ENCODE data around the gene SPR. TPM values are rescaled to one million over a fixed set of nuclear protein-coding genes. Genes with fewer than 3 reads are reported as not detected.

SPR gene
- total and polyA plus RNA-seq, 3 donors from 2014 or later, result 15.7 to 27.6 (median 21.7) TPM

- no peaks in the 10 kb centered on the region for H3K27me3 ChIP-seq
- no peak for DNase-seq
- 68 to 75% methylated on average over 5 of the region's 5 CpGs for WGBS, 2 donors
Measured at GRCh38 chr2:72932045-72932740, 45.0 kb downstream of the SPR start.

GRCh38 chr2:72932805-72933204 lies 45.6 kb downstream of the SPR start:
- H3K4me1 ChIP-seq, result no peaks in the 10 kb centered on the region
- WGBS, 2 donors, result 99% methylated on average over 4 of the region's 4 CpGs; no CpG with 5 or more reads in 1 of the 2 donors
- intact Hi-C loops (cut with DNase I; ENCODE audit: low total_unique reads), result no loop called here
- H3K9me3 ChIP-seq, result no peaks in the 10 kb centered on the region
- H3K27ac ChIP-seq, result no peak overlapping the region
- no peak overlapping the region for H3K4me3 ChIP-seq
- no peaks in the 10 kb centered on the region for H3K36me3 ChIP-seq (ENCODE audit: low read depth, missing control alignments)
- no peak for DNase-seq
- no peak for TF ChIP-seq POLR2A (IDR thresholded peaks at IDR 0.05)
- no peaks in the 10 kb centered on the region for H3K27me3 ChIP-seq

More at GRCh38 chr2:72932045-72932740, 45.0 kb downstream of the SPR start:
- TF ChIP-seq CTCF (IDR thresholded peaks at IDR 0.05) (no peak), POLR2A (IDR thresholded peaks at IDR 0.05) (no peak)
- Histone ChIP-seq H3K36me3 (ENCODE audit: low read depth, missing control alignments) (no peaks in the 10 kb centered on the region), H3K4me3 (no peak overlapping the region), H3K9me3 (no peaks in the 10 kb centered on the region), H3K27ac (no peak overlapping the region), H3K4me1 (no peaks in the 10 kb centered on the region)
- intact Hi-C loops (cut with DNase I; ENCODE audit: low total_unique reads), result no loop called here

GRCh38 chr2:72933207-72933606 lies 46.0 kb downstream of the SPR start:
- intact Hi-C loops (cut with DNase I; ENCODE audit: low total_unique reads), result no loop called here
- 85 to 93% methylated on average over 5 of the region's 5 CpGs for WGBS, 2 donors
- DNase-seq, result no peak

GRCh38 chr2:72933646-72934151 lies 46.5 kb downstream of the SPR start:
- Histone ChIP-seq H3K27me3 (no peaks in the 10 kb centered on the region), H3K27ac (no peak overlapping the region), H3K4me3 (no peak overlapping the region), H3K36me3 (ENCODE audit: low read depth, missing control alignments) (no peaks in the 10 kb centered on the region), H3K4me1 (no peaks in the 10 kb centered on the region), H3K9me3 (no peaks in the 10 kb centered on the region)
- WGBS, 2 donors, result 95 to 96% methylated on average over 5 to 12 of the region's 12 CpGs
- TF ChIP-seq CTCF (IDR thresholded peaks at IDR 0.05) (no peak), POLR2A (IDR thresholded peaks at IDR 0.05) (no peak)
- DNase-seq, result no peak
- intact Hi-C loops (cut with DNase I; ENCODE audit: low total_unique reads), result no loop called here

More at GRCh38 chr2:72933207-72933606, 46.0 kb downstream of the SPR start:
- Histone ChIP-seq H3K27me3 (no peaks in the 10 kb centered on the region), H3K9me3 (no peaks in the 10 kb centered on the region), H3K27ac (no peak overlapping the region), H3K4me1 (no peaks in the 10 kb centered on the region), H3K4me3 (no peak overlapping the region), H3K36me3 (ENCODE audit: low read depth, missing control alignments) (no peaks in the 10 kb centered on the region)
- TF ChIP-seq POLR2A (IDR thresholded peaks at IDR 0.05) (no peak), CTCF (IDR thresholded peaks at IDR 0.05) (no peak)

GRCh38 chr2:72934683-72935610 lies 47.7 kb downstream of the SPR start:
- no peaks in the 10 kb centered on the region for H3K9me3 ChIP-seq
- no peaks in the 10 kb centered on the region for H3K27me3 ChIP-seq
- no peaks in the 10 kb centered on the region for H3K36me3 ChIP-seq (ENCODE audit: low read depth, missing control alignments)
- H3K4me3 ChIP-seq, result no peak overlapping the region
- intact Hi-C loops (cut with DNase I; ENCODE audit: low total_unique reads), result no loop called here
- no peaks in the 10 kb centered on the region for H3K4me1 ChIP-seq
- no peak for TF ChIP-seq POLR2A (IDR thresholded peaks at IDR 0.05)
- no peak for TF ChIP-seq CTCF (IDR thresholded peaks at IDR 0.05)
- H3K27ac ChIP-seq, result no peak overlapping the region
- 90 to 93% methylated on average over 13 to 14 of the region's 14 CpGs for WGBS, 2 donors
- no peak for DNase-seq

All from testis (tissue), 3 donors.